ENCODE measurements around the gene GPR18. TPM values are rescaled to one million over a fixed set of nuclear protein-coding genes. Genes with fewer than 3 reads are reported as not detected.

Gene GPR18
- total RNA-seq, 1 experiment from 2014 or later = not detected

DNA sequence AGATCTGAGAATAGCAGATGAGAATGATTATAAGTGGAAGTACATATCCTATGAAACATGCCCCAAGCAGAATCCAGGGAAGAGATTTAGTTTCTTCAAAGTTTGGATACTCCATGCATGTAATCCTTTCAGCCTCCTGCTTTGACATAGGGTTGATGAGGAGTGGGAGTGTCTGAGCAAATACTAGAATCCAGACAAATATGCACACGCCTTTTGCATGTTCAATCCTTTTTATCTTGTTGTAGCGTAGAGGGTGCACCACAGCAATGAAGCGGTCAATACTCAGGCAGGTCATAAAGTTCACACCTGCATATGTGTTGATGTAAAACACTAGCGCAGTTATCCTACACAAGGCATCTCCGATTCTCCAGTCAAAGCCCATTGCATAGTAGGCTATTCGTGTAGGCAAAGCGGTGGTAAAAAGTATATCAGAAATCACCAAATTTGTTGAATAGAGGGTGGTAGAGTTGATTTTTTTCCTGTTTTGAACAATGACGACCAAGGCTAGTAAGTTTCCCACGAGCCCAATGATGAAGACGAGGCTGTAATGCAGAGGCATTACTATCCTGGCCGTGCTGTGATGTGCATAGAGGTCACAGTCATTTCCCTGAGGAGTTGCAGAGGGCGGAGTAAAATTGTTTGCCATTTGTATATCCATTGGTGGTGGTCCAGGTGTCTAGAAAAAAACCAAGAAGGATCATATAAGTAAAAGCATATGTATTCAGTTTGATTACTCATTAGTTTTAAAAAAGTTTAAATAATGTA lies 37.5 kb upstream of the GPR18 start:
- ChIA-PET CTCF (no interaction called here), POLR2A (ENCODE audit: low non-redundant PET) (no interaction called here)
- Histone ChIP-seq H3K9me3 (ENCODE audit: low read depth, low read length, poor library complexity, severe bottlenecking) (no peaks in the 10 kb centered on the region), H3K4me1 (ENCODE audit: insufficient read depth, low read length, poor library complexity, severe bottlenecking) (no peaks in the 10 kb centered on the region), H3K27me3 (replicated peaks; ENCODE audit: insufficient read depth, low read depth, low read length, poor library complexity) (no peaks in the 10 kb centered on the region), H3K27ac (ENCODE audit: low read depth, low read length, poor library complexity, severe bottlenecking) (no peak overlapping the region), H3K36me3 (ENCODE audit: insufficient read depth, low read length, poor library complexity, severe bottlenecking) (no peaks in the 10 kb centered on the region), H3K4me3 (ENCODE audit: low read depth, low read length, poor library complexity, severe bottlenecking) (no peak overlapping the region)
- DNase-seq (ENCODE audit: low spot score) = no peak
- intact Hi-C loops (cut with micrococcal nuclease; ENCODE audit: unreplicated experiment) = no loop called here
- no peak for TF ChIP-seq EZH2 (IDR thresholded peaks at IDR 0.05; ENCODE audit: borderline replicate concordance, low read depth, low read length, poor library complexity, severe bottlenecking)
- TF ChIP-seq, protein P1, sequence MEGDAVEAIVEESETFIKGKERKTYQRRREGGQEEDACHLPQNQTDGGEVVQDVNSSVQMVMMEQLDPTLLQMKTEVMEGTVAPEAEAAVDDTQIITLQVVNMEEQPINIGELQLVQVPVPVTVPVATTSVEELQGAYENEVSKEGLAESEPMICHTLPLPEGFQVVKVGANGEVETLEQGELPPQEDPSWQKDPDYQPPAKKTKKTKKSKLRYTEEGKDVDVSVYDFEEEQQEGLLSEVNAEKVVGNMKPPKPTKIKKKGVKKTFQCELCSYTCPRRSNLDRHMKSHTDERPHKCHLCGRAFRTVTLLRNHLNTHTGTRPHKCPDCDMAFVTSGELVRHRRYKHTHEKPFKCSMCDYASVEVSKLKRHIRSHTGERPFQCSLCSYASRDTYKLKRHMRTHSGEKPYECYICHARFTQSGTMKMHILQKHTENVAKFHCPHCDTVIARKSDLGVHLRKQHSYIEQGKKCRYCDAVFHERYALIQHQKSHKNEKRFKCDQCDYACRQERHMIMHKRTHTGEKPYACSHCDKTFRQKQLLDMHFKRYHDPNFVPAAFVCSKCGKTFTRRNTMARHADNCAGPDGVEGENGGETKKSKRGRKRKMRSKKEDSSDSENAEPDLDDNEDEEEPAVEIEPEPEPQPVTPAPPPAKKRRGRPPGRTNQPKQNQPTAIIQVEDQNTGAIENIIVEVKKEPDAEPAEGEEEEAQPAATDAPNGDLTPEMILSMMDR (conservative IDR thresholded peaks at IDR 0.05; ENCODE audit: low read depth, low read length) = no peak
- BruUV-seq (replicated peaks) = no TSS peak

DNA sequence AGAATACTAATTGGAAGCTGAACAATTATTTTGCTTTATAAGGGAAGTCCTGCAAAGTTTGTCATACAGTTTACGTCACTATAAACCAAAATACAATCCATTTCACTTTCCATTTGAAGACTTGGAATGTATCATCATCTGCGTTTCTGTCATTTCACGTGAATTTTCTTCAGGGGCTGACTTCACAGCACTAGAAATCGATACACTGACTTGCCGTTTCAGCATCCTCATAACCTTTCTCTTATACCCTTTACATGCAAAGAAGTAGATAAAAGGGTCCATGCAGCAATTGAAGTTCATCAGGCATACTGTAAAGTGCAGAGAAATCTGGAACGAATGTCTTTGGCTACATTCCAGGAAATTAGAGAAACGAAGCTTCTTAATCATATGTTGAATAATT lies 36.8 kb upstream of the GPR18 start:
- TF ChIP-seq, protein P1 (conservative IDR thresholded peaks at IDR 0.05; ENCODE audit: low read depth, low read length) = no peak; the same call in 1 of the 2 replicates
- no peak for TF ChIP-seq EZH2 (IDR thresholded peaks at IDR 0.05; ENCODE audit: borderline replicate concordance, low read depth, low read length, poor library complexity, severe bottlenecking)
- BruUV-seq (replicated peaks) = no TSS peak
- no peaks in the 10 kb centered on the region for H3K36me3 ChIP-seq (ENCODE audit: insufficient read depth, low read length, poor library complexity, severe bottlenecking)
- ChIA-PET POLR2A (ENCODE audit: low non-redundant PET) (no interaction called here), CTCF (no interaction called here)
- no peaks in the 10 kb centered on the region for H3K4me1 ChIP-seq (ENCODE audit: insufficient read depth, low read length, poor library complexity, severe bottlenecking)
- no peak for DNase-seq (ENCODE audit: low spot score)
- H3K9me3 ChIP-seq (ENCODE audit: low read depth, low read length, poor library complexity, severe bottlenecking) = no peaks in the 10 kb centered on the region
- intact Hi-C loops (cut with micrococcal nuclease; ENCODE audit: unreplicated experiment) = no loop called here
- H3K27me3 ChIP-seq (replicated peaks; ENCODE audit: insufficient read depth, low read depth, low read length, poor library complexity) = no peaks in the 10 kb centered on the region
- H3K4me3 ChIP-seq (ENCODE audit: low read depth, low read length, poor library complexity, severe bottlenecking) = no peak overlapping the region
- H3K27ac ChIP-seq (ENCODE audit: low read depth, low read length, poor library complexity, severe bottlenecking) = no peak overlapping the region

DNA sequence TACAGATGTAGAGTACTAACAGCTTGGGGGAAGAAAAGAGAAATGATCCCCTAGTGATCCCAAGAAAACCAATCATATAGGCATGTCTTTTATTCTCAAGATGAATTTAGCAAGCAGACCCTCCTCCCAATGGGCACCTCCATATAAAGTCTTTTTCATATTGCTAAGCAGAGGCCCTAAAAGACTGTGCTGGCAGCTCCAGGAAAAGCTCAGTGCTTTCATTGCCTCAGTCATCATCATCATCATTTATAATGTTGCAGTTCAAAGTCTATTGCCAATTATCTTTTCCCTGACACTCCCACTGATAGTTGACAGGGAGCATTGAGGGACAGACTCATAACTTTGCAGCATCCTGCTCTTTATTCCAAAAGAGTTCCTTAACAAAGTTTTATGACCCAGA lies 36.0 kb upstream of the GPR18 start:
- BruUV-seq (replicated peaks) = no TSS peak
- CTCF ChIA-PET = no interaction called here

More for the DNA sequence above, 36.0 kb upstream of the GPR18 start:
- H3K4me1 ChIP-seq (ENCODE audit: insufficient read depth, low read length, poor library complexity, severe bottlenecking) = no peaks in the 10 kb centered on the region
- no peaks in the 10 kb centered on the region for H3K27me3 ChIP-seq (replicated peaks; ENCODE audit: insufficient read depth, low read depth, low read length, poor library complexity)
- DNase-seq (ENCODE audit: low spot score) = no peak
- no peak overlapping the region for H3K4me3 ChIP-seq (ENCODE audit: low read depth, low read length, poor library complexity, severe bottlenecking)
- intact Hi-C loops (cut with micrococcal nuclease; ENCODE audit: unreplicated experiment) = no loop called here
- H3K9me3 ChIP-seq (ENCODE audit: low read depth, low read length, poor library complexity, severe bottlenecking) = no peaks in the 10 kb centered on the region
- TF ChIP-seq EZH2 (IDR thresholded peaks at IDR 0.05; ENCODE audit: borderline replicate concordance, low read depth, low read length, poor library complexity, severe bottlenecking) = no peak
- TF ChIP-seq, protein P1 (conservative IDR thresholded peaks at IDR 0.05; ENCODE audit: low read depth, low read length) = no peak
- no peaks in the 10 kb centered on the region for H3K36me3 ChIP-seq (ENCODE audit: insufficient read depth, low read length, poor library complexity, severe bottlenecking)
- POLR2A ChIA-PET (ENCODE audit: low non-redundant PET) = no interaction called here
- H3K27ac ChIP-seq (ENCODE audit: low read depth, low read length, poor library complexity, severe bottlenecking) = no peak overlapping the region
